BJ (cell line): ENCODE data around the gene ACAP3. TPM values are rescaled to one million over a fixed set of nuclear protein-coding genes. Genes with fewer than 3 reads are reported as not detected.
A peak's percentile ranks its signal among the peaks of the same experiment; 100 is the strongest.
"Not testable (repeated sequence)": the region's sequence is repeated elsewhere in the genome, so short reads cannot be mapped to it uniquely, and the experiment has no call there.

Source experiments
- CTCF ChIA-PET: fragments of 350-600 bp; formaldehyde crosslinking; extraction: SDS; loops from one replicate; lab custom pipeline; 2021; ENCODE audit warnings: antibody characterized with exemption, inconsistent platforms; lab: Yijun Ruan, JAX
- POLR2A ChIA-PET: fragments of 300-600 bp; sonication (Branson Sonifier 250); formaldehyde crosslinking; extraction: SDS; loops from one replicate; lab custom pipeline; 2021; ENCODE audit warnings: antibody characterized with exemption; lab: Charles Lee
- DNase-seq: peaks from one replicate; pipeline ENCODE4 v3.0.0-alpha.2; 2011; ENCODE audit warnings: low read depth
- H3K27me3 ChIP-seq: 2 replicates; pipeline ENCODE4 v1.6.0; 2011; ENCODE audit warnings: low read length; ENCODE audit not compliant: control insufficient read depth, insufficient read depth
- H3K36me3 ChIP-seq: 2 replicates; pipeline ENCODE4 v1.5.1; 2011; ENCODE audit warnings: low read length; ENCODE audit not compliant: control insufficient read depth, insufficient read depth
- H3K4me3 ChIP-seq: 2 replicates; pipeline ENCODE4 v1.5.1; 2011; ENCODE audit warnings: low read depth, mild to moderate bottlenecking, control low read depth, low read length
- polyA plus RNA-seq: library from polyadenylated mRNA; depleted of rRNA; stranded (reverse); fragments of >200 nt; gene quantifications from 2 replicates; pipeline ENCODE4 v1.2.3, GENCODE V29; 2011
- TF ChIP-seq, protein P1 (sequence below): IDR thresholded peaks from 2 replicates; pipeline ENCODE4 v1.5.1; 2011; ENCODE audit warnings: low read depth, mild to moderate bottlenecking, control low read depth, inconsistent platforms, low read length, moderate library complexity; ENCODE audit not compliant: insufficient read depth

The ACAP3 gene
- polyA plus RNA-seq, 1 experiment: 33.9 TPM

DNA sequence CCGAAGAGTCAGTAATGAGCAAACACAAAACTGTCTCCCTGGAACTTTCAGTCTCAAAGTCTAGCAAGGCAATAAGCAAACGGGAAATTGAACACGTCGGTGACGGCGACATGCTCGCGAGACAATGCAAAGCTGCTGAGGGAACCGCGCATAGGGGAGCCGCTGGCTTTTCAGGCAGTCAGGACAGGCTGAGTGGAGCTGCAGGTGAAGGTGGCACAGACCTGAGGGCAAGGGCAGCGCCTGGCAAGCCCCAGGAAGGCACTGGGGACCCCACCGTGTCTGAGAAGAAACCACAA is 11.9 kb upstream of the ACAP3 start:
- no peaks in the 10 kb centered on the region for H3K27me3 ChIP-seq
- H3K36me3 ChIP-seq: peaks cover 24% of the 10 kb centered on the region
- ChIA-PET POLR2A (no interaction called here), CTCF (no interaction called here)
- H3K4me3 ChIP-seq: no peak overlapping the region
- TF ChIP-seq, protein P1, sequence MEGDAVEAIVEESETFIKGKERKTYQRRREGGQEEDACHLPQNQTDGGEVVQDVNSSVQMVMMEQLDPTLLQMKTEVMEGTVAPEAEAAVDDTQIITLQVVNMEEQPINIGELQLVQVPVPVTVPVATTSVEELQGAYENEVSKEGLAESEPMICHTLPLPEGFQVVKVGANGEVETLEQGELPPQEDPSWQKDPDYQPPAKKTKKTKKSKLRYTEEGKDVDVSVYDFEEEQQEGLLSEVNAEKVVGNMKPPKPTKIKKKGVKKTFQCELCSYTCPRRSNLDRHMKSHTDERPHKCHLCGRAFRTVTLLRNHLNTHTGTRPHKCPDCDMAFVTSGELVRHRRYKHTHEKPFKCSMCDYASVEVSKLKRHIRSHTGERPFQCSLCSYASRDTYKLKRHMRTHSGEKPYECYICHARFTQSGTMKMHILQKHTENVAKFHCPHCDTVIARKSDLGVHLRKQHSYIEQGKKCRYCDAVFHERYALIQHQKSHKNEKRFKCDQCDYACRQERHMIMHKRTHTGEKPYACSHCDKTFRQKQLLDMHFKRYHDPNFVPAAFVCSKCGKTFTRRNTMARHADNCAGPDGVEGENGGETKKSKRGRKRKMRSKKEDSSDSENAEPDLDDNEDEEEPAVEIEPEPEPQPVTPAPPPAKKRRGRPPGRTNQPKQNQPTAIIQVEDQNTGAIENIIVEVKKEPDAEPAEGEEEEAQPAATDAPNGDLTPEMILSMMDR: no peak
- no peak for DNase-seq

DNA sequence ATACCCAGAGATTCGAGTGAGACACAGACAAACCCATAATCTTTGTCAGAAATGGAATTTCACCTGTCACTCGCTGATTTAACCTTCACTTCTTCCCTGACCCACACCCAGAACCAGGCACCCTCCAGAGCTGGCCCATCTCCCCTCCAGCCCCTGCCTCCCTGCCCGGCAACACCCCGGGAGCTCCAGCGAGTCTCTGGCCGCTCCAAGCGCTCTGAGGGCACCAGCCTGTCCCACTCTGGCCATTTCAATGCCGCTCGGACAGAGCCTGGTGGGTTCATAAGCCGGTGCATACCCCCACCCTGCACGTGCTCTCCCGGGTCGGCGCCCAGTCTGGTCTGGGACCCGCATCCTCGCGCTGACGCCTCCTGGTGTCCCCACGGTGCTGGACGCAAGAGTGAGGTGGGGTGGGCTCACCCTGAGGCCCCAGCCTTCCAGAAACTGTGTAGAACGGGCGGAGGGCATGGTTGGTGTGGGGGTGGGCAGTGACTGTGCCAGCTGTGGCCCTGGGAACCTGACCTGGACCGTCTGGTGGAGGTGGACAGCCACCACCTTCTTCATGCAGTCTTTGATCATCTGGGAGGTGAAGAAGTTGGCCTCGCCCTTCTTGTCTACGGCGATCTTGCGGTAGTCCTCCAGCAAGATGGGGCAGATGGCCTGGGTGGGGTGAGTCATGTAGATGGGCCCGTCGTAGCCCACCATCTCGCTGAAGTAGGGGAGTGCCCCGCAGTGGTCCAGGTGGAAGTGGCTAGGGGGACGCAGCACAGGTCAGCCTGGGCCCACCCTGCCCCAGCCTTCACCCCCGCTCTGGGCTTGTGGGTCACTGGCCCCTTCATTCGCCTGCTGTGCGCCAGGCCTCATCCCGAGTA is 11.3 kb upstream of the ACAP3 start:
- no peak overlapping the region for H3K4me3 ChIP-seq
- no peaks in the 10 kb centered on the region for H3K27me3 ChIP-seq
- ChIA-PET CTCF (interaction anchor here (1.1 to 1.3 kb wide), 2 partner anchors 52 to 53 kb away, joined by 3 to 4 read pairs; no protein-coding TSS in a partner anchor), POLR2A (interaction anchor here (0.5 to 0.6 kb wide), 2 partner anchors 56 to 111 kb away, joined by 3 to 6 read pairs; partner anchors contain the start of gene AURKAIP1)
- H3K36me3 ChIP-seq: peaks cover 28% of the 10 kb centered on the region
- DNase-seq: no peak
- TF ChIP-seq, protein P1: no peak

DNA sequence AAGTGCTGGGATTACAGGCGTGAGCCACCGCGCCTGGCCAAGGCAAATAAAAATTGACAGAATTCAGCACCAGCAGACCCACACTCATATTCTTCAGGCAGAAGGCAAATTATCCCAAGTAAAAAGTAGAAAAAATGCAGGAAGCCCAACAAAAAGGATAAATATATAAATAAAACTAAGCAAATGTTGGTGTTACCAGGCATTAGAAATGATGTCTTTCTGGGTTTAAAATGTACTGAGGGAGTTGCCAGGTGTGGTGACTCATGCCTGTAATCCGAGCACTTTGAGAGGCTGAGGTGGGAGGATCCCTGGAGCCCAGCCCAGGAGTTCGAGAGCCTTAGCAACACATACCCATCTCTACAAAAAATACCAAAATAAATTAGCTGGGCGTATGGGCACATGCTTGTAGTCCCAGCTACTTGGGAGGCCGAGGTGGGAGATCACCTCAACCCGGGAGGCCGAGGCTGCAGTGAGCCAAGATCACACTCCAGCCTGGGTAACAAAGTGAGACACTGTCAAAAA is 10.5 kb upstream of the ACAP3 start:
- Histone ChIP-seq H3K27me3 (no peaks in the 10 kb centered on the region), H3K36me3 (peaks cover 34% of the 10 kb centered on the region), H3K4me3 (no peak overlapping the region)
- peak; percentile 83 for DNase-seq
- TF ChIP-seq, protein P1: no peak
- ChIA-PET CTCF (interaction anchor here (1.1 to 1.3 kb wide), 2 partner anchors 53 to 54 kb away, joined by 3 to 4 read pairs; no protein-coding TSS in a partner anchor), POLR2A (interaction anchor here (0.5 to 0.7 kb wide), 3 partner anchors 57 to 334 kb away, joined by 3 to 15 read pairs (median 6); partner anchors contain the start of gene AURKAIP1)

DNA sequence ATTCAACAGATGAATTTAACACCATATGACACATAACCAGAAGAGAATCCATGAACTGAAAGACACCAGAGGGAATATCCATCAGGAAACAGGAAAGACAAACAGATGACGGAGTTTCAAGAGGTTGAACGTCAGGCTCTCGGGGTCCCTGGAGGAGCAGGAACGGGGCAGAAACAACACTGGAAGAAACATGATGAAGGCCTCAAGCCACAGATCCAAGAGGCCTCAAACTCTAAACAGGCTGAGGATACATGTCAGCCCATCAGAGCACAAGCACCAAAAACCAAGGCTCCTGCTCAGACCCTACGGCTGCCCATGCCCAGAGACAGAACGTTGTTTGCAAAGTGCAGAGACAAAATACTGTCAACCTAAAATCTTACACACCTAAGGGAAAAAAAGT is 9.7 kb upstream of the ACAP3 start:
- TF ChIP-seq, protein P1: no peak
- H3K36me3 ChIP-seq: peaks cover 41% of the 10 kb centered on the region
- no peak overlapping the region for H3K4me3 ChIP-seq
- DNase-seq: no peak
- ChIA-PET POLR2A (no interaction called here), CTCF (no interaction called here)
- H3K27me3 ChIP-seq: no peaks in the 10 kb centered on the region

DNA sequence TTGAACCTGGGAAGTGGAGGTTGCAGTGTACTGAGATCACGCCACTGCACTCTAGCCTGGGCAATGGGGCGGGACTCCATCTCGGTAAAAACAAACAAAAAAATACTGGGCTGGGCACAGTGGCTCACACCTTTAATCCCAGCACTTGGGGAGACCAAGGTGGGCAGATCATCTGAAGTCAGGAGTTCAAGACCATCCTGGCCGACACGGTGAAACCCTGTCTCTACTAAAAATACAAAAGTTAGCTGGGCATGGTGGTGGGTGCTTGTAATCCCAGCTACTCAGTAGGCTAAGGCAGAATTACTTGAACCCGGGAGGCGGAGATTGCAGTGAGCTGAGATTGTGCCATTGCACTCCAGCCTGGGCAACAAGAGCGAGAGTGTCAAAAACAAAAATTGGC is 8.5 kb upstream of the ACAP3 start:
- DNase-seq, H3K27me3 ChIP-seq, POLR2A ChIA-PET, CTCF ChIA-PET, H3K4me3 ChIP-seq: not testable (repeated sequence)
- peaks cover 46% of the 10 kb centered on the region for H3K36me3 ChIP-seq
